Muscle layer of colon (tissue), 2 donors: Measurements from ENCODE around the gene UBAC2.
"Not testable (repeated sequence)": the region's sequence is repeated elsewhere in the genome, so short reads cannot be mapped to it uniquely, and the experiment has no call there.

Experiments
- H3K27ac ChIP-seq: one replicate; pipeline ENCODE4 v1.7.0; 2013; ENCODE audit warnings: low read depth, mild to moderate bottlenecking, low read length, moderate library complexity
- H3K27me3 ChIP-seq, 2 donors: one replicate each; pipeline ENCODE4 v1.7.0; 2013; ENCODE audit warnings: low read length in 2 of 2, mild to moderate bottlenecking in 2 of 2; ENCODE audit not compliant: insufficient read depth in 2 of 2, control insufficient read depth in 1 of 2
- H3K36me3 ChIP-seq: one replicate; pipeline ENCODE4 v1.7.0; 2013; ENCODE audit warnings: mild to moderate bottlenecking, low read length; ENCODE audit not compliant: insufficient read depth
- H3K4me1 ChIP-seq: one replicate; pipeline ENCODE4 v1.7.0; 2013; ENCODE audit warnings: mild to moderate bottlenecking, low read length; ENCODE audit not compliant: insufficient read depth
- H3K4me3 ChIP-seq, 2 donors: one replicate each; pipeline ENCODE4 v1.7.0; 2013; ENCODE audit warnings: low read length in 2 of 2, low read depth in 1 of 2, mild to moderate bottlenecking in 1 of 2, moderate library complexity in 1 of 2
- H3K9ac ChIP-seq: one replicate; pipeline ENCODE4 v1.7.0; 2013; ENCODE audit warnings: low read length
- H3K9me3 ChIP-seq: one replicate; pipeline ENCODE4 v1.7.0; 2013; ENCODE audit warnings: mild to moderate bottlenecking, low read length
- donor health status: abdominal sarcoma.
- donor health status: Adenocarcinoma of cecum.

UBAC2 gene

DNA sequence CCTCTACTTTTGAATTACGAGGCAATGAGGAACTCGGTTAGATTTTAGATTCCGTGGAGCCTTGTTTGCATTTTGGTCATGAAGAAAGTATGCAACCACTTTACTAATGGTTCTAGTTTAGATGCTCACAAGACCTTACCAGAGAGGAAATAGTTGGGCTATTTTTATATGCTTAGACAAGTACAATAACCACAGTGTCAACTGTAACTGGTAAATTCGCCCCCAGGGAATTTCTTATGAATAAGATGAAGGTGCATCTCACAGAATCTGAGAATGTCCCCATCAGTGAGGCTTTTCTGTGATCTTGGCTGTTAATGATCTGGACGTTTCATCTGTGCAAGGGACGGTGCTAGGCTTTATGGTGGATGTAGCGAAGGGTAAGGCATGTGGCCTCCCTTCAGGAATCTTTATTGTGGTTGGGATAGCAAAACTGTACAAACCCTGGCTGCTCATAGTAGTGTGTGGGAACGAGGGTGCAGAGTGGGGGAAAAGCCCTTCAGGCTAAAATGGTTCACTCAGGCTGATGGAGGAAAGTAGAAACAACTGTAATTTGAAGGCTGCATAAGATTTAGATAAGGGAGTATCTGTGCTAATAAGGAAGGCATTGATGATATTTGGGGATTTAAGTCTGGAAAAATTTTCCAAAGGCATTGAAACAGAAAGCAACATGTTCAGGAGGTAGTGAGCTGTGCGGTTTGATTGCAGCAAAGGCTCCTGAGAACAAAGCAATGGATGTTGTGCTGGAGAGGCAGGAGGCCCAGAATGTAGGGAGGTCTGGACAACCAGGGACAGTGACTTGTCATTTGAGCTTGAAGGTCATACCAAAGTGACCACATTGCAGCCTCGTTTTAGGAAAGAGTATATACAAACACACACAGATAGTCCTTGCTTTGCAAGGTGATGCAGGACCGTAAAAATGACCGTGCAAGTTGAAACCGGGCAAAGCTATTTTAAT is 28.4 kb downstream of the UBAC2 start:
- H3K27ac ChIP-seq = no peak overlapping the region
- no peak overlapping the region for H3K9ac ChIP-seq
- H3K4me1 ChIP-seq = peaks cover 14% of the 10 kb centered on the region
- H3K4me3 ChIP-seq = no peak overlapping the region
- no peaks in the 10 kb centered on the region for H3K9me3 ChIP-seq
- H3K36me3 ChIP-seq = no peaks in the 10 kb centered on the region
- no peaks in the 10 kb centered on the region for H3K27me3 ChIP-seq

GRCh38 chr13:99230588-99230987 is 29.9 kb downstream of the UBAC2 start:
- not testable (repeated sequence) for H3K36me3 ChIP-seq, H3K27ac ChIP-seq, H3K9me3 ChIP-seq, H3K27me3 ChIP-seq, H3K4me3 ChIP-seq, H3K9ac ChIP-seq
- peaks cover 12% of the 10 kb centered on the region for H3K4me1 ChIP-seq

DNA sequence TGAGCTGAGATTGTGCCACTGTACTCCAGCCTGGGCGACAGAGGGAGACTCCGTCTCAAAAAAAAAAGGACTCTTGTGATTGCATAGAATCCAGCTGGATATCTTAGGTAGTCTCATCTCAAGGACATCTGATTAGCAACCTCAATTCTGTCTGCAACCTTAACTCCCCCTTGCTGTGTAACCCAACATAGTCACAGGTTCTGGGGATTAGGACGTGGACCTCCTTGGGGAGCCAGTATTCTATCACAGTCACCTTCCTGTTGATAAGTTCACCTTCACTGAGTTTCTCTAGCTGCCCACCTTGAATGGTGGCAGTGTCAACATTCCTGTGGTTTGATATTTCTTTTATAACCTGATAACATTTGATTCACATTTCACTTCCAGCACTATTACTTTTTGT is 30.3 kb downstream of the UBAC2 start:
- Histone ChIP-seq H3K4me1 (peaks cover 12% of the 10 kb centered on the region), H3K4me3 (no peak overlapping the region)

DNA sequence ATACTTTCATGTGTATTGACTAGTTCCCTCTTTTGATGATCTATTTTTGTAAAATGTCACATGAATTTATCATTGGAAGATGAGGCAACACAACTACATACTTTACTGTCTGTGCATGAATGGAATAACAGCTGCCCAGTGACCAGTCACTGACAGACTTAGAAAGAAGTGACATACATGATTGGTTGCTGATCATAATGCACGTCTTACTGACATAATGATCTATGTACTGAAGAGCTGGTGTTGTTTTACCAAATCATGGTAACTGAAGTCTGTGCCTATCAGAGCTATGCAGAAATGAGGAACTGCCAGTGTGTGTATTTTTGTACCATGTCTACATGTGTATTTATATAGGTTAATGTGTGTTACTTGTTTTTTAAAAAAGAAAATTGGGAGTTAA is 31.1 kb downstream of the UBAC2 start:
- no peaks in the 10 kb centered on the region for H3K27me3 ChIP-seq
- H3K27ac ChIP-seq = no peak overlapping the region
- H3K9me3 ChIP-seq = no peaks in the 10 kb centered on the region
- no peaks in the 10 kb centered on the region for H3K36me3 ChIP-seq
- no peak overlapping the region for H3K9ac ChIP-seq
- H3K4me3 ChIP-seq = no peak overlapping the region
- peaks cover 12% of the 10 kb centered on the region for H3K4me1 ChIP-seq

More for the DNA sequence above, 30.3 kb downstream of the UBAC2 start:
- no peak overlapping the region for H3K27ac ChIP-seq
- no peaks in the 10 kb centered on the region for H3K9me3 ChIP-seq
- H3K27me3 ChIP-seq = no peaks in the 10 kb centered on the region
- H3K36me3 ChIP-seq = no peaks in the 10 kb centered on the region
- H3K9ac ChIP-seq = no peak overlapping the region

DNA sequence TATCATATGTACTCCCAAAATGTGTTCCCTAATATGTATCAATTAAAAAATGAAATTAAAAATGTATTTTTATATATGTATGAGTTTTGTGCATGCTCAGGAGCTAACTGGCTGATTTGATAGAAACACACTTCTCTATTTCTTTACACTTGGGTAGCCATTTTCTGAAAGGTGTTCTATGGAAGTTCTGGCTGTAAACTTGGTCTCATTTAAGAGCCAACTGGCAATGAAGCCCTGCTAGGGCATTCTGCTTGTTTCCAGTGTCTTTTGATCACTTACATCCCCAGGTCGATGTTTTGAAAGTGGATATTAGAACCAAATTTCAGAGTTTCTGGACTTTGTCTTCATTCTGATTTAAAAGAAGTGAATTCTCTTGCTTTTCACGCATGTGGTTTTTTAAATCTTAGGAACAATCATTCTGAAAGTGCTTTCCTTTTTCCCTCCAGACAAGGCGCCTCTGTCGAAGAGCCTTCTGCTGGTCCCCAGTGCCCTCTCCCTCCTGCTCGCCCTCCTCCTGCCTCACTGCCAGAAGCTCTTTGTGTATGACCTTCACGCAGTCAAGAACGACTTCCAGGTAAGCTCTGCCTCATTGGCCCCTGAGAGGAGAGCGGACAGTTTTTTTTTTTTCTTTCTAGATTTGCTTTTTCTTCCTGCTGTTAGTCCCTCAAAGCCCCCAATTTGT is 37.5 kb downstream of the UBAC2 start:
- H3K9me3 ChIP-seq = no peaks in the 10 kb centered on the region
- no peaks in the 10 kb centered on the region for H3K4me1 ChIP-seq
- no peaks in the 10 kb centered on the region for H3K27me3 ChIP-seq
- no peak overlapping the region for H3K9ac ChIP-seq
- H3K27ac ChIP-seq = no peak overlapping the region
- no peak overlapping the region for H3K4me3 ChIP-seq
- H3K36me3 ChIP-seq = peaks cover 20% of the 10 kb centered on the region

DNA sequence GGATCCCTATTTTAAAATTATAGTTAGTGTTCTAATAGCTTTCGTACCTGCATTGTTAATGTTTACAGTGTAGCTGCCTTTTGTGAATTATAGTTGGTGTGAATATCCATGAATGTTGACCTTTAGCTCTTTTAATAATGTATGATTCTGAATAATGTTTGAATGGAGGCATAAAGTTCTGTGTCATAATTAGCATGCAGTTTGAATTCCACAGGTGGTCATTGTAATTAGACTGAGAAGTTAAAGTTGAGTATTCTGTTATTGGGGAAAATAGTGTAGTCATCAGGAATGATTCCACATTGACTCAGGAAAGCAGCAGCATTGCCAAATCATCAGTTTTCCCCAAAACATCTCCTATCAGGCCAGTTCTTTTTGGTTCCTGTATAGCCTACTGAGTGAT is 45.4 kb downstream of the UBAC2 start:
- no peaks in the 10 kb centered on the region for H3K36me3 ChIP-seq
- no peaks in the 10 kb centered on the region for H3K9me3 ChIP-seq
- no peaks in the 10 kb centered on the region for H3K4me1 ChIP-seq
- H3K4me3 ChIP-seq = no peak overlapping the region
- H3K9ac ChIP-seq = no peak overlapping the region
- H3K27me3 ChIP-seq = no peaks in the 10 kb centered on the region
- H3K27ac ChIP-seq = no peak overlapping the region

DNA sequence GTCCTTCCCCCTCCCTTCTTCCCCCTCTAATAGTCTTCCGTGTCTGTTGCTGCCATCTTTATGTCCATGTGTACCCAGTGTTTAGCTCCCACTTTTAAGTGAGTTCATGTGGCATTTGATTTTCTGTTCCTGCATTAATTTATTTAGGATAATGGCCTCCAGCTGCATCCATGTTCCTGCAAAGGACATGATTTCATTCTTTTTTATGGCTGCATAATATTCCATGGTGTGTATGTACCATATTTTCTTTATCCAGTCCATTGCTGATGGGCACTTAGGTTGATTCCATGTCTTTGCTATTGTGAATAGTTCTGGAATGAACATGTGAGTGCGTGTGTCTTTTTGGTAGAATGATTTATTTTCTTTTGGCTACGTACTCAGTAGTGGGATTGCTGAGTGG is 48.5 kb downstream of the UBAC2 start:
- not testable (repeated sequence) for H3K9ac ChIP-seq, H3K27ac ChIP-seq, H3K4me1 ChIP-seq, H3K9me3 ChIP-seq, H3K36me3 ChIP-seq, H3K4me3 ChIP-seq, H3K27me3 ChIP-seq

DNA sequence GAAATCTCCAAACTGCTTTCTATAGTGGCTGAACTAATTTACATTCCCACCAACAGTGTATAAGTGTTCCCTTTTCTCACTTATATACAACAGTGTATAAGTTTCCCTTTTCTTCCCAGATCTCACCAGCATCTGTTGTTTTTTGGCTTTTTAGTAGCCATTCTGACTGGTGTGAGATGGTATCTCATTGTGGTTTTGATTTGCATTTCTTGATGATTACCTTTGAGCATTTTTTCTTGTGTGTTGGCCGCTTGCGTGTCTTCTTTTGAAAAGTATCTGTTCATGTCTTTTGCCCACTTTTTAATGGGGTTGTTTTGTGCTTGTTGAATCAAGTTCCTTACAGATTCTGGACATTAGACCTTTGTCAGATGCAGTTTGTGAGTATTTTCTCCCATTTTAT is 49.0 kb downstream of the UBAC2 start:
- not testable (repeated sequence) for H3K9me3 ChIP-seq

DNA sequence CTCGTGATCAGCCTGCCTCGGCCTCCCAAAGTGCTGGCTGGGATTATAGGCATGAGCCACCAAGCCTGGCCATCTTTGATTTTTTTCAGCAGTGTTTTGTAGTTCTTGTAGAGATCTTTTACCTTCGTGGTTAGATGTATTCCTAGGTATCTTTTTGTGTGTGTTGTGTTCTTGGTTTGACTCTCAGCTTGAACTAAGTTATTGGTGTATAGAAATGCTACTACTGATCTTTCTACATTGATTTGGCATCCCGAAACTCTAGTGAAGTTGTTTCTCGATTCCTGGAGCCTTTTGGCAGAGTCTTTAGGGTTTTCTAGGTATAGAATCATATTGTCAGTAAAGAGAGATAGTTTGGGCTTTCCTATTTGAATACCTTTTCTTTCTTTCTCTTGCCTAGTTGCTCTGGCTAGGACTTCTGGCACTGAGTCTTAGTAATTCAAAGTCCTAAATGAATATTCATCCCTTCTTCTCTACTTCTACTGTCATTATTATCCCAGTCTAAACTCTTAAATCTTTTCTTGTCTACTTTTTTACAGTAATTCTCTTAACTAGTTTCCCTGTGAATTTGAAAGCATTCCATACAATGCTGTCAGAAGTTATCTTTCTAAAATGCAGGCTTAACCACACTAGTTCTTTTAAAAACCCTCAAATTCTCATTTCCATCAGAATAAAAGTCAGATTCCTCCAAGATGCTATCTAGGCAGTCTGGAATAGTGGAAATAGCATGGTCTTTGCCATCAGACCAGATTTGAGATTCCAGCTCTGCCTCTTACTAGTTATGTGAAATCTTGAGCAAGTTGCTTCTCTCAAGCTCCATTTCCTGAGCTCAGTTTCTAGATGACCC is 50.5 kb downstream of the UBAC2 start:
- no peak overlapping the region for H3K27ac ChIP-seq
- H3K9ac ChIP-seq = no peak overlapping the region
- H3K27me3 ChIP-seq = no peaks in the 10 kb centered on the region
- H3K9me3 ChIP-seq = no peaks in the 10 kb centered on the region
- no peaks in the 10 kb centered on the region for H3K4me1 ChIP-seq
- no peak overlapping the region for H3K4me3 ChIP-seq
- H3K36me3 ChIP-seq = no peaks in the 10 kb centered on the region

More for the DNA sequence above, 49.0 kb downstream of the UBAC2 start:
- H3K27me3 ChIP-seq, H3K36me3 ChIP-seq, H3K4me3 ChIP-seq, H3K27ac ChIP-seq, H3K4me1 ChIP-seq, H3K9ac ChIP-seq: not testable (repeated sequence)

DNA sequence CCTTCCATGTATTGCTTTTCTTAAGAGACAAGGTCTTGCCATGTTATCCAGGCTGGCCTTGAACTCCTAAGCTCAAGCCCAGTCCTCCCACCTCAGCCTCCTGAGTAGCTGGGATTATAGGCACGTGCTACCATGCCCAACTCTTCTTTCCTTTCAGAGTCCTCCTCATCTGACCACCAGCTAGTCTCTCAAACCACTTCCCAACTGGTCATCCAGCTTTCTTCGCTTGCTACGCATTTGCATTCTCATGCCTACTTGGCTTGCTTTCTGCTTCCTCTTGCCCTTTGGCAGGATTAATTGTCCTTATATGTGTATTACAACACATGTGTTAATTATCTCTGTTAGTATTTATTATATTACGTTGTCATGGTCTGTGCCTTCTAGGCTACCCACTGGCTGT is 51.3 kb downstream of the UBAC2 start:
- no peak overlapping the region for H3K27ac ChIP-seq

DNA sequence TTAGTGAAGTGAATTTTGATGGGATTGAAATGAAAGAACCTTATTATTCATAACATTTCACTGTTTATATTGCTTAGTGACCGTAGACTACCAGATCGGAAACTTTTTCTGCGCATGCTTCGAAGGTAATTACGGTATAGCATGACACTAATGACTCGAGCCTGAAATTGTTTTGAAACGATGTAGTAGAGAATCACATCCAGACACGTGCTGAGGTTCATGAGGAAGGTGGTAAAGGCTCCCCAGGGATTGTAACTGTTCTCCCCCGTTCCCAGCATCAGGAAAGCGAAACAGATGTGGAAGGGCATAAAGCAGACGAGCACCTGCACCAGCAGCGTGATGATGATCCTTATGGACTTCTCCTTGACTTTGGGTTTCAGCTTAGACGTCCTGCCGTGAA is 54.2 kb downstream of the UBAC2 start:
- Histone ChIP-seq H3K4me3 (no peak overlapping the region), H3K36me3 (no peaks in the 10 kb centered on the region), H3K27ac (no peak overlapping the region), H3K27me3 (no peaks in the 10 kb centered on the region), H3K4me1 (no peaks in the 10 kb centered on the region), H3K9ac (no peak overlapping the region), H3K9me3 (no peaks in the 10 kb centered on the region)

More for the DNA sequence above, 51.3 kb downstream of the UBAC2 start:
- H3K36me3 ChIP-seq = no peaks in the 10 kb centered on the region
- H3K4me3 ChIP-seq = no peak overlapping the region
- no peak overlapping the region for H3K9ac ChIP-seq
- H3K27me3 ChIP-seq = no peaks in the 10 kb centered on the region
- no peaks in the 10 kb centered on the region for H3K4me1 ChIP-seq
- H3K9me3 ChIP-seq = no peaks in the 10 kb centered on the region
